Panc1 (cell line): ENCODE results near the gene ERC2. TPM values are rescaled to one million over a fixed set of nuclear protein-coding genes. Genes with fewer than 3 reads are reported as not detected.

Experiments
- ATAC-seq: fragments of 200-7000 bp; cut with Tn5 transposase; 2 replicates; pipeline ENCODE4 v1.9.1; 2020; ENCODE audit warnings: mild to moderate bottlenecking, moderate library complexity
- BruUV-seq: library from RNA; stranded (reverse); fragments of 400-500 nt; replicated peaks from 2 replicates; lab custom pipeline; 2021; lab: Mats Ljungman, UMichigan
- CTCF ChIA-PET: fragments of 300-600 bp; sonication (Branson Sonifier 250); formaldehyde crosslinking; loops from one replicate; lab custom pipeline; 2022; ENCODE audit warnings: antibody characterized with exemption; lab: Charles Lee
- POLR2A ChIA-PET: fragments of 300-600 bp; sonication (Branson Sonifier 250); formaldehyde crosslinking; loops from one replicate; lab custom pipeline; 2022; ENCODE audit warnings: antibody characterized with exemption; lab: Charles Lee
- DNase-seq: peaks from one replicate; pipeline ENCODE4 v3.0.0-alpha.2; 2010; ENCODE audit warnings: low read depth, low spot score
- H3K27ac ChIP-seq: 2 replicates; pipeline ENCODE4 v1.5.1; 2011; ENCODE audit warnings: mild to moderate bottlenecking, low read length, inconsistent platforms
- H3K27me3 ChIP-seq: fragments of 200-500 bp; sonication (Bioruptor generic); 2 replicates; pipeline ENCODE4 v1.6.0; 2014; ENCODE audit warnings: low read length, inconsistent platforms; ENCODE audit not compliant: control insufficient read depth, insufficient read depth
- H3K36me3 ChIP-seq: fragments of 200-500 bp; sonication (Bioruptor generic); 2 replicates; pipeline ENCODE4 v1.5.1; 2014; ENCODE audit warnings: inconsistent platforms, mild to moderate bottlenecking, low read length, moderate library complexity; ENCODE audit not compliant: control insufficient read depth, insufficient read depth
- H3K4me1 ChIP-seq: 2 replicates; pipeline ENCODE4 v1.5.1; 2011; ENCODE audit warnings: inconsistent platforms, mild to moderate bottlenecking, low read length, moderate library complexity; ENCODE audit not compliant: control insufficient read depth, insufficient read depth
- H3K4me3 ChIP-seq, 2 experiments: 2 replicates each; pipeline ENCODE4 v1.5.1; 2011 to 2012; ENCODE audit warnings: low read depth in 2 of 2, low read length in 2 of 2, mild to moderate bottlenecking in 2 of 2, inconsistent platforms in 1 of 2, moderate library complexity in 1 of 2
- H3K9me3 ChIP-seq: fragments of 200-500 bp; sonication (Bioruptor generic); 2 replicates; pipeline ENCODE4 v1.5.1; 2014; ENCODE audit warnings: low read depth, mild to moderate bottlenecking, inconsistent platforms, low read length, moderate library complexity; ENCODE audit not compliant: control insufficient read depth, insufficient read depth
- POLR2AphosphoS5 ChIP-seq: IDR thresholded peaks from 2 replicates; pipeline ENCODE4 v1.6.1; 2012; ENCODE audit warnings: mild to moderate bottlenecking, low read depth, low read length, moderate library complexity
- SIN3A ChIP-seq: IDR thresholded peaks from 2 replicates; pipeline ENCODE4 v1.6.1; 2012; ENCODE audit warnings: low read depth, mild to moderate bottlenecking, low read length, moderate library complexity, borderline replicate concordance; ENCODE audit not compliant: insufficient read depth
- TCF7L2 ChIP-seq: IDR thresholded peaks from 2 replicates; pipeline ENCODE4 v1.6.1; 2011; ENCODE audit warnings: mild to moderate bottlenecking, low read depth, low read length, inconsistent platforms
- in situ Hi-C: cut with HindIII; loops from 2 replicates; pipeline ENCODE4 v1.10.0; 2016; ENCODE audit warnings: low sequenced_read_pairs, low pct_unique_long_range_greater_than_20kb
- intact Hi-C: fragments of 100-400 bp; cut with micrococcal nuclease; formaldehyde crosslinking; loops from one replicate; pipeline ENCODE4 v1.10.0; 2022; ENCODE audit not compliant: unreplicated experiment
- total RNA-seq: library from RNA; stranded (reverse); gene quantifications from one replicate; pipeline ENCODE4 v1.2.1, GENCODE V29; 2021; ENCODE audit not compliant: unreplicated experiment
- TF ChIP-seq, protein P1 (sequence below), 2 experiments: IDR thresholded peaks; 2 replicates each; pipeline ENCODE4 v1.6.1; 2011 to 2012; ENCODE audit warnings: low read depth in 2 of 2, control low read depth in 1 of 2, low read length in 1 of 2, mild to moderate bottlenecking in 1 of 2, moderate library complexity in 1 of 2; ENCODE audit not compliant: insufficient read depth in 1 of 2
- TF ChIP-seq, protein P2 (sequence below): fragments of 450-650 bp; IDR thresholded peaks from 2 replicates; pipeline ENCODE4 v1.5.1; 2017; ENCODE audit warnings: mild to moderate bottlenecking

ERC2 gene
- total RNA-seq, 1 experiment from 2014 or later, result 0.33 TPM

DNA sequence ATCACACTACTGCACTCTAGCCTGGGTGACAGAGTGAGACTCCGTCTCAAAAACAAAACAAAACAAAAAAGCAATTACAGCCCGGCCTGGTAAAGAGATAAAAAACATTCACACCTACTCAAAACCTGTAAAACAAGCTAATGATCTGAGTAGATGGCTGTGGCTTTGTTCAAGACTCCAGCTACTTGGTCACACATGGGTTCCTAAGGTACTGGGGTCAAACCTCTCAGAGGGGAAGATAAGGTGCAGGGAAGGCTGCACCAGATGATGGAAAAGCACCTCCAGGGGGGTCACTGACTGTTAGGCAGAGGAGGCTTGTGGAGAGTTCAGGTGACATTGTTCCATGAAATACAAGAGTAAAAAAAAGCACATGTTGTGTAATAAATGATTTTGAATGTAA is 531.0 kb downstream of the ERC2 start:
- Histone ChIP-seq H3K36me3 (no peaks in the 10 kb centered on the region), H3K4me1 (no peaks in the 10 kb centered on the region), H3K27ac (no peak overlapping the region), H3K4me3 (no peak overlapping the region), H3K27me3 (no peaks in the 10 kb centered on the region), H3K9me3 (no peaks in the 10 kb centered on the region)
- POLR2A ChIA-PET, result interaction anchor here (0.6 kb wide), 1 partner anchor 355 kb away, joined by 9 read pairs; no protein-coding TSS in a partner anchor
- ATAC-seq (no peak), DNase-seq (no peak)
- BruUV-seq, result no TSS peak
- CTCF ChIA-PET, result no interaction called here
- intact Hi-C loops, result no loop called here
- no peak for TF ChIP-seq TCF7L2
- TF ChIP-seq POLR2AphosphoS5, result no peak
- TF ChIP-seq, protein P1, sequence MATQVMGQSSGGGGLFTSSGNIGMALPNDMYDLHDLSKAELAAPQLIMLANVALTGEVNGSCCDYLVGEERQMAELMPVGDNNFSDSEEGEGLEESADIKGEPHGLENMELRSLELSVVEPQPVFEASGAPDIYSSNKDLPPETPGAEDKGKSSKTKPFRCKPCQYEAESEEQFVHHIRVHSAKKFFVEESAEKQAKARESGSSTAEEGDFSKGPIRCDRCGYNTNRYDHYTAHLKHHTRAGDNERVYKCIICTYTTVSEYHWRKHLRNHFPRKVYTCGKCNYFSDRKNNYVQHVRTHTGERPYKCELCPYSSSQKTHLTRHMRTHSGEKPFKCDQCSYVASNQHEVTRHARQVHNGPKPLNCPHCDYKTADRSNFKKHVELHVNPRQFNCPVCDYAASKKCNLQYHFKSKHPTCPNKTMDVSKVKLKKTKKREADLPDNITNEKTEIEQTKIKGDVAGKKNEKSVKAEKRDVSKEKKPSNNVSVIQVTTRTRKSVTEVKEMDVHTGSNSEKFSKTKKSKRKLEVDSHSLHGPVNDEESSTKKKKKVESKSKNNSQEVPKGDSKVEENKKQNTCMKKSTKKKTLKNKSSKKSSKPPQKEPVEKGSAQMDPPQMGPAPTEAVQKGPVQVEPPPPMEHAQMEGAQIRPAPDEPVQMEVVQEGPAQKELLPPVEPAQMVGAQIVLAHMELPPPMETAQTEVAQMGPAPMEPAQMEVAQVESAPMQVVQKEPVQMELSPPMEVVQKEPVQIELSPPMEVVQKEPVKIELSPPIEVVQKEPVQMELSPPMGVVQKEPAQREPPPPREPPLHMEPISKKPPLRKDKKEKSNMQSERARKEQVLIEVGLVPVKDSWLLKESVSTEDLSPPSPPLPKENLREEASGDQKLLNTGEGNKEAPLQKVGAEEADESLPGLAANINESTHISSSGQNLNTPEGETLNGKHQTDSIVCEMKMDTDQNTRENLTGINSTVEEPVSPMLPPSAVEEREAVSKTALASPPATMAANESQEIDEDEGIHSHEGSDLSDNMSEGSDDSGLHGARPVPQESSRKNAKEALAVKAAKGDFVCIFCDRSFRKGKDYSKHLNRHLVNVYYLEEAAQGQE (IDR thresholded peaks at IDR 0.05; ENCODE audit: insufficient read depth in 1 of 2, low read depth in 2 of 2, low read length in 1 of 2), result no peak
- TF ChIP-seq, protein P2, sequence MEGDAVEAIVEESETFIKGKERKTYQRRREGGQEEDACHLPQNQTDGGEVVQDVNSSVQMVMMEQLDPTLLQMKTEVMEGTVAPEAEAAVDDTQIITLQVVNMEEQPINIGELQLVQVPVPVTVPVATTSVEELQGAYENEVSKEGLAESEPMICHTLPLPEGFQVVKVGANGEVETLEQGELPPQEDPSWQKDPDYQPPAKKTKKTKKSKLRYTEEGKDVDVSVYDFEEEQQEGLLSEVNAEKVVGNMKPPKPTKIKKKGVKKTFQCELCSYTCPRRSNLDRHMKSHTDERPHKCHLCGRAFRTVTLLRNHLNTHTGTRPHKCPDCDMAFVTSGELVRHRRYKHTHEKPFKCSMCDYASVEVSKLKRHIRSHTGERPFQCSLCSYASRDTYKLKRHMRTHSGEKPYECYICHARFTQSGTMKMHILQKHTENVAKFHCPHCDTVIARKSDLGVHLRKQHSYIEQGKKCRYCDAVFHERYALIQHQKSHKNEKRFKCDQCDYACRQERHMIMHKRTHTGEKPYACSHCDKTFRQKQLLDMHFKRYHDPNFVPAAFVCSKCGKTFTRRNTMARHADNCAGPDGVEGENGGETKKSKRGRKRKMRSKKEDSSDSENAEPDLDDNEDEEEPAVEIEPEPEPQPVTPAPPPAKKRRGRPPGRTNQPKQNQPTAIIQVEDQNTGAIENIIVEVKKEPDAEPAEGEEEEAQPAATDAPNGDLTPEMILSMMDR, result no peak
- TF ChIP-seq SIN3A, result no peak
- in situ Hi-C loops, result no loop called here

DNA sequence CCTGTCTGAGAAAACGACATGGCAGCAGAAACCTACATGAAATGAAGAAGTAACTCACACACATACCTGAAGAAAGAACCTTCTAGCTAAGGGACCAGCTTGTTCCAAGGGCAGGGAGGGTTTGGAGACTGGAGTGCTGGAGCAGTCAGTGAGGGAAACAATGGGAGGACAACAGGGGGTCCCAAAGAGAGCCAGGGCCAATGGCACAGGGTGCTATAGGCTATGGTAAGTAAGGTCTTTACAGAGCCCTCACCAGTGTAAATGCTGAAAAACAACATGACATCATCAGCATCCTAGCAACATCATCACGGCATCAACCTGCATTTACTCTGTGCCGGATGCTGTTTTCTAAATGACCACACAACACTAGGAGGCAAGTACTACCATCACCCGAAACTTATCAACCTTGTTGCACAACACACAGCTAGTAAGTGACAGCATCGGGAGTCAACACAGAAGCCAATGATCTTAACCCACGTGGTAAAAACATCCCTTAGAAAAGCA is 531.7 kb downstream of the ERC2 start:
- no peak overlapping the region for H3K4me3 ChIP-seq
- H3K9me3 ChIP-seq, result no peaks in the 10 kb centered on the region
- no peaks in the 10 kb centered on the region for H3K27me3 ChIP-seq
- in situ Hi-C loops, result no loop called here
- no peak overlapping the region for H3K27ac ChIP-seq
- H3K4me1 ChIP-seq, result no peaks in the 10 kb centered on the region
- H3K36me3 ChIP-seq, result no peaks in the 10 kb centered on the region
- TF ChIP-seq POLR2AphosphoS5 (no peak), SIN3A (no peak), TCF7L2 (no peak)
- TF ChIP-seq, protein P1 (IDR thresholded peaks at IDR 0.05; ENCODE audit: insufficient read depth in 1 of 2, low read depth in 2 of 2, low read length in 1 of 2), result no peak
- TF ChIP-seq, protein P2, result no peak
- intact Hi-C loops, result no loop called here
- ATAC-seq (no peak), DNase-seq (no peak)
- CTCF ChIA-PET, result no interaction called here
- no TSS peak for BruUV-seq
- POLR2A ChIA-PET, result no interaction called here
